ENCODE data around the gene ABCG5.

- TF ChIP-seq POLR2A (IDR thresholded peaks at IDR 0.05; ENCODE audit: low read length) (no peak), GATA1 (IDR thresholded peaks at IDR 0.05; ENCODE audit: low read depth, low read length) (no peak)
Observed at GRCh38 chr2:43791035-43791765, 47.4 kb downstream of the ABCG5 start.
